Mesothelial cell of epicardium (in vitro differentiated cells): ENCODE results near the gene FAM221B. TPM values are rescaled to one million over a fixed set of nuclear protein-coding genes. Genes with fewer than 3 reads are reported as not detected.

Experiments used
- DNase-seq, 2 experiments: peaks; one replicate each; pipeline ENCODE4 v3.0.0; 2021; ENCODE audit warnings: low spot score in 2 of 2; ENCODE audit not compliant: unreplicated experiment in 2 of 2
- H3K27ac Mint-ChIP-seq: 2 replicates; pipeline ENCODE4 v1.8.0; 2021; ENCODE audit warnings: mixed read lengths
- H3K27me3 Mint-ChIP-seq: 2 replicates; pipeline ENCODE4 v1.8.0; 2021; ENCODE audit warnings: low read depth, mixed read lengths
- H3K36me3 Mint-ChIP-seq: 2 replicates; pipeline ENCODE4 v1.8.0; 2021; ENCODE audit warnings: mixed read lengths
- H3K4me1 Mint-ChIP-seq: 2 replicates; pipeline ENCODE4 v1.8.0; 2021; ENCODE audit warnings: mixed read lengths
- H3K4me3 Mint-ChIP-seq: 2 replicates; pipeline ENCODE4 v1.8.0; 2021; ENCODE audit warnings: mild to moderate bottlenecking, moderate library complexity, mixed read lengths
- H3K9me3 Mint-ChIP-seq: 2 replicates; pipeline ENCODE4 v1.8.0; 2021; ENCODE audit warnings: mixed read lengths
- total RNA-seq: library from RNA; stranded (reverse); gene quantifications from 3 replicates; pipeline ENCODE4 v1.2.1, GENCODE V29; 2021
- TF ChIP-seq, protein P1 (sequence below): fragments of 200-600 bp; sonication (generic); IDR thresholded peaks from one replicate; pipeline ENCODE4 v1.5.0; 2021; ENCODE audit warnings: antibody characterized with exemption; ENCODE audit not compliant: unreplicated experiment

The FAM221B gene
- total RNA-seq, 1 donor from 2014 or later: 0.07 TPM

GRCh38 chr9:35868933-35869332 is 40.4 kb upstream of the FAM221B start:
- DNase-seq: no peak
- H3K36me3 Mint-ChIP-seq: no peaks in the 10 kb centered on the region
- no peak overlapping the region for H3K27ac Mint-ChIP-seq
- H3K9me3 Mint-ChIP-seq: no peaks in the 10 kb centered on the region
- TF ChIP-seq, protein P1, sequence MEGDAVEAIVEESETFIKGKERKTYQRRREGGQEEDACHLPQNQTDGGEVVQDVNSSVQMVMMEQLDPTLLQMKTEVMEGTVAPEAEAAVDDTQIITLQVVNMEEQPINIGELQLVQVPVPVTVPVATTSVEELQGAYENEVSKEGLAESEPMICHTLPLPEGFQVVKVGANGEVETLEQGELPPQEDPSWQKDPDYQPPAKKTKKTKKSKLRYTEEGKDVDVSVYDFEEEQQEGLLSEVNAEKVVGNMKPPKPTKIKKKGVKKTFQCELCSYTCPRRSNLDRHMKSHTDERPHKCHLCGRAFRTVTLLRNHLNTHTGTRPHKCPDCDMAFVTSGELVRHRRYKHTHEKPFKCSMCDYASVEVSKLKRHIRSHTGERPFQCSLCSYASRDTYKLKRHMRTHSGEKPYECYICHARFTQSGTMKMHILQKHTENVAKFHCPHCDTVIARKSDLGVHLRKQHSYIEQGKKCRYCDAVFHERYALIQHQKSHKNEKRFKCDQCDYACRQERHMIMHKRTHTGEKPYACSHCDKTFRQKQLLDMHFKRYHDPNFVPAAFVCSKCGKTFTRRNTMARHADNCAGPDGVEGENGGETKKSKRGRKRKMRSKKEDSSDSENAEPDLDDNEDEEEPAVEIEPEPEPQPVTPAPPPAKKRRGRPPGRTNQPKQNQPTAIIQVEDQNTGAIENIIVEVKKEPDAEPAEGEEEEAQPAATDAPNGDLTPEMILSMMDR: no peak
- H3K27me3 Mint-ChIP-seq: peaks cover 4% of the 10 kb centered on the region
- no peaks in the 10 kb centered on the region for H3K4me1 Mint-ChIP-seq
- H3K4me3 Mint-ChIP-seq: no peak overlapping the region

- Mint-ChIP-seq H3K4me3 (no peak overlapping the region), H3K9me3 (no peaks in the 10 kb centered on the region), H3K36me3 (no peaks in the 10 kb centered on the region), H3K4me1 (no peaks in the 10 kb centered on the region), H3K27ac (no peak overlapping the region), H3K27me3 (peaks cover 12% of the 10 kb centered on the region)
- no peak for DNase-seq
- TF ChIP-seq, protein P1: no peak
Measured at GRCh38 chr9:35867538-35867937, 39.0 kb upstream of the FAM221B start.

GRCh38 chr9:35864695-35865255 is 36.2 kb upstream of the FAM221B start:
- H3K9me3 Mint-ChIP-seq: no peaks in the 10 kb centered on the region
- H3K4me1 Mint-ChIP-seq: no peaks in the 10 kb centered on the region
- H3K27ac Mint-ChIP-seq: no peak overlapping the region
- peaks cover 37% of the 10 kb centered on the region for H3K27me3 Mint-ChIP-seq
- TF ChIP-seq, protein P1: no peak
- DNase-seq: no peak
- no peaks in the 10 kb centered on the region for H3K36me3 Mint-ChIP-seq
- no peak overlapping the region for H3K4me3 Mint-ChIP-seq

GRCh38 chr9:35863583-35863982 is 35.1 kb upstream of the FAM221B start:
- no peak for DNase-seq
- Mint-ChIP-seq H3K36me3 (no peaks in the 10 kb centered on the region), H3K4me1 (no peaks in the 10 kb centered on the region), H3K27ac (no peak overlapping the region), H3K4me3 (no peak overlapping the region), H3K27me3 (peaks cover 37% of the 10 kb centered on the region), H3K9me3 (no peaks in the 10 kb centered on the region)
- TF ChIP-seq, protein P1: no peak

DNA sequence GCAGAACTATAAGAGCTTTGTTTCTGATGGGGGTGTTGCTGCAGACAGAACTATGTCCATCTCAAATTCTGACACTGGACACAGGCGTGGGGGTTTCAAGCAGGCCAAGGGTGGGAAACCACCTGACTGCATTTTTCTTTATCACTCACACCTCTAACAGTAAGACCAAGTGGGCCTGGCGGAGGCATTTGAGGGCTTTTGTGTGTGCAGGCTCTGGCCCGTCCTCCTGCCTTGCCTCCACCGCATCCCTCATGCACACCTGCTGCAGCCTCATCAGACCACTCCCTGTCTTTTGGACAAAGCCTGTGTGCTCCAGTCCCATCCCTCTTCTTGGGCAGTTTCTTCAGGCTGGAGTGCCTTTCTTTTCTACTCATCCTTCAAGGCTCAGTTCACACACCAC is 33.8 kb upstream of the FAM221B start:
- Mint-ChIP-seq H3K27ac (no peak overlapping the region), H3K4me3 (no peak overlapping the region), H3K36me3 (no peaks in the 10 kb centered on the region), H3K4me1 (no peaks in the 10 kb centered on the region), H3K9me3 (no peaks in the 10 kb centered on the region), H3K27me3 (peaks cover 37% of the 10 kb centered on the region)
- DNase-seq: no peak
- TF ChIP-seq, protein P1: no peak
